ENCODE data around the gene DNAJC11.

DNA sequence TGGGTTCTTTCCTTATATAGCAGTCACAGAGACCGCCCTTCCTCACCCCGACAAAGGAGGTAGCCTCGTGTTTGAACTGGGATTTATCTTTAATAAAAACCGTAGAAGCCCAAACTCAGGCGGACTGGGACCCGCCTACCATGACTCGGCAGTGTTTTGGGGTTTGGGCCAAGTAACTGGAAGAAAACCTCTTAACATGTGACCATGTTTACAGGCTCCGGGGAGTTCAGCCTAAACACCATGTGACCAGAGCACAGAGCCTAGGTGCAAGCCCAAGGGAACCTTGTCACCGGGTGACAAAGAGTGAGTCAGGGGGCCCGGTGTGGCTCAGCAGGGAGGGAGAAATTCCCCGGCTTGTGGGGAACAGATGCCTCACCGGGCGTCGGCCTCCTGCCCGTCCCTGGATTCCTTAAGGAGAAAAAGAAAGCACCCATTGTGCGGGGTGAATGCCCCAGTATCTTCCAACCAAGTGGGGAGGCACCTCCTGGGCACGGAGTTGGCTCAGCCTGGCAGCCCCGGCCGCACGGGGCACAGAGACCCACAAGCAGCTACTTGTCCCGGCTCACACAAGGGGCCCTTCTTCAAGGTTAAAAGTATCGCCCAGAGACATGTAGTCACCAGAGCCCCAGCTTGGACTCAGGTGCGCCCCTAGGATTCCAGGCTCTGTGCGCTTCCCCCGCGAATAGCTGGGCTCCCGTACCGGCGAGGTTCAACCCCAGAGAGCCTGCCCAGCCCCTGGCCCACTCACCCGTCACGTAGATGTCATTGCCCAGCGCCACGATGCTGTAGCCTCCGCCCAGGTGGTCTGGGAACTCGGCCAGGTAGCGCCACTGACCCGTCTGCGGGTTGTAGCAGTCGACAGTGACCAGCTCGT lies 100.3 kb downstream of the DNAJC11 start:
- TF ChIP-seq, protein P1, sequence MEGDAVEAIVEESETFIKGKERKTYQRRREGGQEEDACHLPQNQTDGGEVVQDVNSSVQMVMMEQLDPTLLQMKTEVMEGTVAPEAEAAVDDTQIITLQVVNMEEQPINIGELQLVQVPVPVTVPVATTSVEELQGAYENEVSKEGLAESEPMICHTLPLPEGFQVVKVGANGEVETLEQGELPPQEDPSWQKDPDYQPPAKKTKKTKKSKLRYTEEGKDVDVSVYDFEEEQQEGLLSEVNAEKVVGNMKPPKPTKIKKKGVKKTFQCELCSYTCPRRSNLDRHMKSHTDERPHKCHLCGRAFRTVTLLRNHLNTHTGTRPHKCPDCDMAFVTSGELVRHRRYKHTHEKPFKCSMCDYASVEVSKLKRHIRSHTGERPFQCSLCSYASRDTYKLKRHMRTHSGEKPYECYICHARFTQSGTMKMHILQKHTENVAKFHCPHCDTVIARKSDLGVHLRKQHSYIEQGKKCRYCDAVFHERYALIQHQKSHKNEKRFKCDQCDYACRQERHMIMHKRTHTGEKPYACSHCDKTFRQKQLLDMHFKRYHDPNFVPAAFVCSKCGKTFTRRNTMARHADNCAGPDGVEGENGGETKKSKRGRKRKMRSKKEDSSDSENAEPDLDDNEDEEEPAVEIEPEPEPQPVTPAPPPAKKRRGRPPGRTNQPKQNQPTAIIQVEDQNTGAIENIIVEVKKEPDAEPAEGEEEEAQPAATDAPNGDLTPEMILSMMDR (IDR thresholded peaks at IDR 0.05 in 8 of 11, conservative IDR thresholded peaks at IDR 0.05 in 3 of 11): no peak
- TF ChIP-seq POLR2A (IDR thresholded peaks at IDR 0.05): no peak
